ENCODE results near the gene FIBCD1. TPM values are rescaled to one million over a fixed set of nuclear protein-coding genes. Genes with fewer than 3 reads are reported as not detected.

The FIBCD1 gene, protein sequence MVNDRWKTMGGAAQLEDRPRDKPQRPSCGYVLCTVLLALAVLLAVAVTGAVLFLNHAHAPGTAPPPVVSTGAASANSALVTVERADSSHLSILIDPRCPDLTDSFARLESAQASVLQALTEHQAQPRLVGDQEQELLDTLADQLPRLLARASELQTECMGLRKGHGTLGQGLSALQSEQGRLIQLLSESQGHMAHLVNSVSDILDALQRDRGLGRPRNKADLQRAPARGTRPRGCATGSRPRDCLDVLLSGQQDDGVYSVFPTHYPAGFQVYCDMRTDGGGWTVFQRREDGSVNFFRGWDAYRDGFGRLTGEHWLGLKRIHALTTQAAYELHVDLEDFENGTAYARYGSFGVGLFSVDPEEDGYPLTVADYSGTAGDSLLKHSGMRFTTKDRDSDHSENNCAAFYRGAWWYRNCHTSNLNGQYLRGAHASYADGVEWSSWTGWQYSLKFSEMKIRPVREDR
- not detected for total RNA-seq

DNA sequence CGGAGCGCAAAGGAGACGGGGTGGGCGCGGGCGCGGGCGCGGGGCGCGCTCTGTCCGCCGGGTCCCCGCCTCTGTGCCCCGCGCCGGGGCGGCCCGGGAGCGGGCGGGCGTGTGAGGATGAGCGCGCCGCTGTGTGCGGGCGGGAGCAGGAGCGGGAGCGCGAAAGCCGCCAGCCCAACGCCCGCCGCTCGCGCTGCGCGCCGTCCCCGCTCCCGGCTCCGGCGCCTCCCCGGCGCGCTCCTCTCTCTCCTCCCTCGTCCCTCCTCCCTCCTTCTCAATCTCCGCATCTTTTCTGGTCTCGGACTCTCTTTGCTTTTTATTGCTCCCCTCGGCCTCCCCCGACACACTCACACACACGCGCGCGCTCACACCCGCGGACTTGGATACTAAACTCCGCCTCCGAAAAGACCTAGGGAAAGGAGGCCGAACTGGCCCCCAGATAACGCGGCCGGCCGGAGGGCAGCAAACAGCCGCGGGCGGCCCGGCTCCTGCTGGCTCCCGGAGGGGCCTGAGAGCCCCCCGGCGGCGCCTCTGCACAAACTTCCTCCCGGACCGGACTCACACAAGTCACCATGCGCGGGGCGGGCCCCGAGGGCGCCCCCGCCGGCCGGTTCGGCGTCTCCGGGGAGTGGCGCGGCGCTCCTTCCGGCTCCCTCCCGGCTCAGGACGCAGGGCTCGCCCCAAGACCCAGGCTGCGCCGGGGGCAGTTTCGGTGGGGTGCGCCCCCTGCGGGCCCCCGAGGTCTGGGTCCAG, at the start of gene FIBCD1:
TSS of gene FIBCD1 (minus strand) at position 596 of the 753 bp plus-strand sequence. CDS start 640 bp downstream, outside the sequence.
- Mint-ChIP-seq H3K4me3 (peak within 1 kb of the TSS; percentile 55), H3K27me3 (peaks cover 43% of the 10 kb centered on the region), H3K27ac (no peak within 1 kb of the TSS), H3K9me3 (ENCODE audit: low read depth) (no peaks in the 10 kb centered on the region), H3K4me1 (peaks cover 9% of the 10 kb centered on the region), H3K36me3 (ENCODE audit: low read depth) (no peaks in the 10 kb centered on the region)
- POLR2A ChIA-PET: no interaction called here
- intact Hi-C loops (cut with DNase I, micrococcal nuclease): no loop called here
- ATAC-seq (no peak), DNase-seq (peak; percentile 51)
- CTCF ChIA-PET: no interaction called here

GRCh38 chr9:130988400-130988747, 49.3 kb upstream of the FIBCD1 start:
- DNase-seq: no peak
- H3K27ac Mint-ChIP-seq: no peak overlapping the region
- no peaks in the 10 kb centered on the region for H3K36me3 Mint-ChIP-seq (ENCODE audit: low read depth)
- ChIA-PET CTCF (no interaction called here), POLR2A (no interaction called here)
- intact Hi-C loops (cut with DNase I, micrococcal nuclease): no loop called here
- no peaks in the 10 kb centered on the region for H3K4me1 Mint-ChIP-seq
- no peaks in the 10 kb centered on the region for H3K9me3 Mint-ChIP-seq (ENCODE audit: low read depth)
- H3K27me3 Mint-ChIP-seq: no peaks in the 10 kb centered on the region
- no peak for ATAC-seq
- H3K4me3 Mint-ChIP-seq: no peak overlapping the region

- no peaks in the 10 kb centered on the region for H3K27me3 Mint-ChIP-seq
- DNase-seq: no peak
- POLR2A ChIA-PET: no interaction called here
- H3K4me1 Mint-ChIP-seq: no peaks in the 10 kb centered on the region
- no peaks in the 10 kb centered on the region for H3K9me3 Mint-ChIP-seq (ENCODE audit: low read depth)
- no peak overlapping the region for H3K27ac Mint-ChIP-seq
- CTCF ChIA-PET: no interaction called here
- no peaks in the 10 kb centered on the region for H3K36me3 Mint-ChIP-seq (ENCODE audit: low read depth)
- ATAC-seq: no peak
- intact Hi-C loops (cut with DNase I, micrococcal nuclease): no loop called here
- H3K4me3 Mint-ChIP-seq: no peak overlapping the region
These were observed 48.8 kb upstream of the FIBCD1 start for GRCh38 chr9:130987738-130988399.

GRCh38 chr9:130987054-130987453, 48.0 kb upstream of the FIBCD1 start:
- intact Hi-C loops (cut with DNase I, micrococcal nuclease): no loop called here
- Mint-ChIP-seq H3K36me3 (ENCODE audit: low read depth) (no peaks in the 10 kb centered on the region), H3K27ac (no peak overlapping the region), H3K27me3 (no peaks in the 10 kb centered on the region), H3K4me3 (no peak overlapping the region), H3K4me1 (no peaks in the 10 kb centered on the region), H3K9me3 (ENCODE audit: low read depth) (no peaks in the 10 kb centered on the region)
- ChIA-PET CTCF (interaction anchor here (0.6 kb wide), 1 partner anchor 112 kb away, joined by 4 read pairs; no protein-coding TSS in a partner anchor), POLR2A (no interaction called here)
- DNase-seq (no peak), ATAC-seq (no peak)

DNA sequence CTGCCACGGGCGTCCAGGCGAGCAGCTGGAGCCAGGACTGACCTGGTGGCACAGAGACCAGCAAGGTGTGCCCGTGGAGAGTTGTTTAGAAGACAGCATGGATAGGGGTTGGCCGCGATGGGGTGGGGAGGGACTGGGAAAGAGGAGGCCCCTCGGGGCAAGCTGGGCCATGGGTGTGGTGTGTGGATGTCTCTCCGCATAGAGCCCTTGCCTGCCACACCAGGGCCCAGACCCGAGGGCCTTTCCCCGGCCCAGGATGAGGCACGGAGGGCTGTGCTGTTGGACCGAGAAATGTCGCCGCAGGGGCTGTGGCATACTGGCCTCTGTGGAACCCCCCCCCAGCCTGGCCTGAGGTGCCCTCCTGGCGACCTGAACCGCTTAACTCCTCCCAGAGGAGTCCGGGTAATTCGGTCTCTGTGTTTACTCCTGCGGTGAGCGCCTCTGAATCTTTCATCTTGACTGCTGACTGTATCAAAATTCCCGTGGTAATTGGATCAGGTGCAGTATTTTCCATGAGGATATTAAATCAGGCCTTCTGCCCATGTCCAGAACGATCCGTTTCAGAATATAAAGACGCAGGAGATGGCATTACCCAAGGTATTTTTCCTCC, 47.4 kb upstream of the FIBCD1 start:
- Mint-ChIP-seq H3K4me3 (no peak overlapping the region), H3K9me3 (ENCODE audit: low read depth) (no peaks in the 10 kb centered on the region), H3K4me1 (no peaks in the 10 kb centered on the region), H3K27ac (no peak overlapping the region), H3K27me3 (no peaks in the 10 kb centered on the region), H3K36me3 (ENCODE audit: low read depth) (no peaks in the 10 kb centered on the region)
- intact Hi-C loops (cut with DNase I, micrococcal nuclease): no loop called here
- ChIA-PET CTCF (interaction anchor here (0.6 kb wide), 1 partner anchor 112 kb away, joined by 4 read pairs; no protein-coding TSS in a partner anchor), POLR2A (no interaction called here)
- ATAC-seq (no peak), DNase-seq (no peak)

DNA sequence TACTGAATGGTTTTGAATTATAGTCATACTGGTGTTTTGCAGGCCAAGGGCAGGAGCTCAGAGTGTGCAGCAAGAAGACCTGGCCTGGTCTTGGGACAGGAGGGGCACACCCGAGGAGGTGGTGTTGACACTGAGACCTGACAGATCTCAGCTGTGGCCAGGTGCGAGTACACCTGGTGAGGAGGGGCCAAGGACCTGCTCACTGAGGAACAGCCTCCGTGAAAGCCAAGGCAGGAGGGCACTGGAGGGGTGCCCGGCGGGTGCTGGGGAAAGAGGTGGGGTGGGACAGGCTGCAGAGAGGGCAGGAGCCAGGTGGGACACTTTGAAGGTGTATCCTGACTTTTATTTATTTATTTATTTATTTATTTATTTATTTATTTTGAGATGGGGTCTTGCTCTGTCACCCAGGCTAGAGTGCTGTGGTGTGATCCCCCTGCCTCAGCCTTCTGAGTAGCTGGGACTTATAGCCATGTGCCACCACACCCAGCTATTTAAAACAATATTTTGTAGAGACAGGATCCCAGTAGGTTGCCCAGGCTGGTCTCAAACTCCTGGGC, 46.6 kb upstream of the FIBCD1 start:
- no peak overlapping the region for H3K27ac Mint-ChIP-seq
- H3K27me3 Mint-ChIP-seq: no peaks in the 10 kb centered on the region
- no peak for ATAC-seq
- H3K36me3 Mint-ChIP-seq (ENCODE audit: low read depth): no peaks in the 10 kb centered on the region
- POLR2A ChIA-PET: no interaction called here
- intact Hi-C loops (cut with DNase I, micrococcal nuclease): no loop called here
- H3K4me1 Mint-ChIP-seq: no peaks in the 10 kb centered on the region
- DNase-seq: no peak
- no peak overlapping the region for H3K4me3 Mint-ChIP-seq
- CTCF ChIA-PET: interaction anchor here (0.6 kb wide), 1 partner anchor 10 kb away, joined by 3 read pairs; no protein-coding TSS in a partner anchor
- no peaks in the 10 kb centered on the region for H3K9me3 Mint-ChIP-seq (ENCODE audit: low read depth)

- intact Hi-C loops (cut with DNase I, micrococcal nuclease): no loop called here
- H3K27ac Mint-ChIP-seq: no peak overlapping the region
- POLR2A ChIA-PET: no interaction called here
These were observed 46.0 kb upstream of the FIBCD1 start for GRCh38 chr9:130985029-130985428.

DNA sequence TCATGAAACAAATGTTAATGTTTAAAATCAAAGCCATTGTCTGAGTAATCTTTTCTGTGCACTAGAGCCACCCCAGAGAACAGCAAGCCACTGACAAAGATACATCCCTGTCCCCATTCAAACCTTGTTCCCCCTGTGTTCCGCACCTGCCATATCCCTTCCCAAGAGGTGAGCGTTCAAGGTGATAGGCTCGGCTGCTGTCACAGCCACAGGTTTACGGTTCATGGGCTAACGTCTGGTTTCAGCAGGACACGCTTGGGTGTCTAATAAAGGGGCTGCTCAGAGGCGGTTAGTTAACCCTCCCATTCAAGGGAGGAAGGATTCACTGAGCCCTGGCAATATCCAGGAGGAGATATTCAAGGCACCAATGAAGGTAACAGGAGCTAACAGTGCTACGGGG, 45.5 kb upstream of the FIBCD1 start:
- intact Hi-C loops (cut with DNase I, micrococcal nuclease): no loop called here
- Mint-ChIP-seq H3K36me3 (ENCODE audit: low read depth) (no peaks in the 10 kb centered on the region), H3K4me3 (no peak overlapping the region), H3K27ac (no peak overlapping the region), H3K9me3 (ENCODE audit: low read depth) (no peaks in the 10 kb centered on the region), H3K27me3 (peaks cover 3% of the 10 kb centered on the region), H3K4me1 (no peaks in the 10 kb centered on the region)
- DNase-seq: no peak
- POLR2A ChIA-PET: no interaction called here
- CTCF ChIA-PET: interaction anchor here (0.6 kb wide), 1 partner anchor 299 kb away, joined by 4 read pairs; no protein-coding TSS in a partner anchor
- ATAC-seq: no peak

More at GRCh38 chr9:130985029-130985428, 46.0 kb upstream of the FIBCD1 start:
- Mint-ChIP-seq H3K36me3 (ENCODE audit: low read depth) (no peaks in the 10 kb centered on the region), H3K9me3 (ENCODE audit: low read depth) (no peaks in the 10 kb centered on the region), H3K4me1 (no peaks in the 10 kb centered on the region), H3K27me3 (peaks cover 3% of the 10 kb centered on the region), H3K4me3 (no peak overlapping the region)
- DNase-seq (no peak), ATAC-seq (no peak)
- CTCF ChIA-PET: no interaction called here

GRCh38 chr9:130983970-130984369, 44.9 kb upstream of the FIBCD1 start:
- ATAC-seq (no peak), DNase-seq (no peak)
- Mint-ChIP-seq H3K27ac (no peak overlapping the region), H3K27me3 (peaks cover 3% of the 10 kb centered on the region), H3K4me3 (no peak overlapping the region), H3K36me3 (ENCODE audit: low read depth) (no peaks in the 10 kb centered on the region), H3K4me1 (no peaks in the 10 kb centered on the region), H3K9me3 (ENCODE audit: low read depth) (no peaks in the 10 kb centered on the region)
- POLR2A ChIA-PET: no interaction called here
- CTCF ChIA-PET: interaction anchor here (0.6 kb wide), 1 partner anchor 298 kb away, joined by 4 read pairs; no protein-coding TSS in a partner anchor
- intact Hi-C loops (cut with DNase I, micrococcal nuclease): no loop called here

GRCh38 chr9:130983359-130983670, 44.3 kb upstream of the FIBCD1 start:
- POLR2A ChIA-PET: no interaction called here
- no peak for DNase-seq
- H3K27me3 Mint-ChIP-seq: peaks cover 3% of the 10 kb centered on the region
- no peaks in the 10 kb centered on the region for H3K9me3 Mint-ChIP-seq (ENCODE audit: low read depth)
- H3K4me3 Mint-ChIP-seq: no peak overlapping the region
- H3K27ac Mint-ChIP-seq: no peak overlapping the region
- H3K4me1 Mint-ChIP-seq: no peaks in the 10 kb centered on the region
- intact Hi-C loops (cut with DNase I, micrococcal nuclease): no loop called here
- CTCF ChIA-PET: no interaction called here
- H3K36me3 Mint-ChIP-seq (ENCODE audit: low read depth): no peaks in the 10 kb centered on the region
- no peak for ATAC-seq

DNA sequence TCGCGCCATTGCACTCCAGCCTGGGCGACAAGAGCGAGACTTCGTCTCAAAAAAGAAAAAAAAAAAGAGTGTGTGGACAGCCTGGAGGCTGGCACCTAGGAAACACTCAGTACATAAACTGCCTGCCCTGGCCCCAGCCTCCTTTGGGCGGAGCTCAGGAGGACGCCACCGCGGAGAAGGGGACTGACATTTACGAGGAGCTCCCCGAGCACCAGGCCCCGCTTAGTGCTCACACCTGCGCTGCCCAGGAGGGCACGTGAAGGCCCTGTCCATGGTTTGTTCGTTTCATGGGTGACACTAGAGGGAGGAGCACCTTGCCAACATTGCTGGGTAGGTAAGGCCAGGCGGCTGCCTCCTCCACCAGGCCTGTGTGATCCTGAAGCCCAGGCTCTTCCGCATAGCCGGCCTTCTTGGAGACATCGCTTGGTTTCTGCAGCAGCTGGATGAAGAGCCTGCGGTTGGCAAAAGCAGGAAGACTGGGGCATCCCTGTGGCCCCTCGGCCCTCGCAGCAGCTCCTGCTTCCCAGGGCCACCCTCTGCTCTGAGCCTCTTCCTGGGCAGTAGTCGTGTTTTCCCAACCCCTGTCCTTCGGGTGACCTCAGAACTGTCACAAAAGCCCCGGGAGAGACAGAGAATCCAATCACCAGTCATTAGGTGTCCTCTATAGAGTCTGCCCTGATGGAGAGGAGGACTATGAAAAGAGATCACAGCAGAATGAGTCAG, 43.8 kb upstream of the FIBCD1 start:
- ATAC-seq (no peak), DNase-seq (no peak)
- H3K9me3 Mint-ChIP-seq (ENCODE audit: low read depth): no peaks in the 10 kb centered on the region
- intact Hi-C loops (cut with DNase I, micrococcal nuclease): no loop called here
- CTCF ChIA-PET: no interaction called here
- peaks cover 3% of the 10 kb centered on the region for H3K27me3 Mint-ChIP-seq
- no peak overlapping the region for H3K27ac Mint-ChIP-seq
- POLR2A ChIA-PET: no interaction called here
- H3K4me3 Mint-ChIP-seq: no peak overlapping the region
- no peaks in the 10 kb centered on the region for H3K36me3 Mint-ChIP-seq (ENCODE audit: low read depth)
- H3K4me1 Mint-ChIP-seq: no peaks in the 10 kb centered on the region

Measured in activated CD4-positive, alpha-beta T cell treated with anti-CD3 and anti-CD28 coated beads for 36 hours (primary cell).